DMS79 (cell line): ENCODE data around the gene ERO1A.

Experiments used
- DNase-seq: peaks from one replicate; lab custom pipeline; 2025; lab: John Stamatoyannopoulos, UW

Gene ERO1A

DNA sequence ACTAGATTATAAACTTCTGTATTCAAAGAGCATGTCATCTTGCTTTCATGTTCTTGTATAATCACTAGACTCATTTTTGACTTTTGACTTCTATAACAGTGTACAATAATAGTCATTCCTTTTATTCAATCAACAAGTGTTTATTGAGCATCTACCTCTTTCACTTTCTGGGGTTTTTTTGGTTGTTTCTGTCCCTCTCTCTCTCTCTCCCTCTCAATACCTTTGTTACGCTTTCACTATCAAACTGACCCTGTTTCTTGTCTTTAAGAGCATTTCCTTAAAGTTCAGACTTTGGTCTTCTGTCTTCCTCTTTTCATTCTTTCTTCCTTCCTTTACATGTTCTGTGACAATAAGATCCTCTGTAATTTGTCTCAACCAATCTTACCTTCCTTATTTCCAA is 93.2 kb downstream of the ERO1A start:
- DNase-seq = no peak

GRCh38 chr14:52599974-52600373 is 95.4 kb downstream of the ERO1A start:
- DNase-seq = no peak

GRCh38 chr14:52598568-52598967 is 96.8 kb downstream of the ERO1A start:
- no peak for DNase-seq

GRCh38 chr14:52596861-52597260 is 98.5 kb downstream of the ERO1A start:
- no peak for DNase-seq

DNA sequence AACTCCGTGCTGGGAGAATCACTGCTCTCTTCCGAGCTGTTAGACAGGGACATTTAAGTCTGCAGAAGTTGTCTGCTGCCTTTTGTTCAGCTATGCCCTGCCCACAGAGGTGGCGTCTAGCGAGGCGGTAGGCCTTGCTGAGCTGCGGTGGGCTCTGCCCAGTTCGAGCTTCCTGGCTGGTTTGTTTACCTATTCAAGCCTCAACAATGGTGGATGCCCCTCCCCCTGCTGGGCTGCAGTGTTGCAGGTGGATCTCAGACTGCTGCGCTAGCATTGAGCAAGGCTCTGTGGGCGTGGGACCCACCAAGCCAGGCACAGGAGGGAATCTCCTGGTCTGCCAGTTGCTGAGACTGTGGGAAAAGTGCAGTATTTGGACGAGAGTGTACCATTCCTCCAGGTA is 99.0 kb downstream of the ERO1A start:
- DNase-seq = no peak

DNA sequence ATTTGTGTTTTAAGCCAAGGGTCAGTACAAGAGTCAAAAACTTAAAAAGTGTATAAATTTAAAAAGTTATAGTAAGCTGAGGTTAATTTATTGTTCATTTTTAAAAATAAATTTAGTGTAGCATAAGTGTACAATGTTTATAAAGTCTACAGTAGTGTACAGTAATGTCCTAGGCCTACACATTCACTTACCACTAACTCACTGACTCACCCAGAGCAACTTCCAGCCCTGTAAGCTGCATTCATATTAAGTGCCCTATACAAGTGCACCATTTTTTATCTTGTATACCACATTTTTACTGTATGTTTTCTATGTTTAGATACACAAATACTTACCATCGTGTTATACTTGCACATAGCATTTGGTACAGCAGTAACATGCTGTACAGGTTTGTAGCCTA is 105.0 kb downstream of the ERO1A start:
- no peak for DNase-seq
